ENCODE data around the gene TUBB2B.
"Not testable (repeated sequence)": the region's sequence is repeated elsewhere in the genome, so short reads cannot be mapped to it uniquely, and the experiment has no call there.

Gene TUBB2B

GRCh38 chr6:3220366-3220765 is 7.1 kb downstream of the TUBB2B start:
- H3K4me3 ChIP-seq (ENCODE audit: low read length) = no peak overlapping the region
- no peak for DNase-seq (ENCODE audit: low read depth, low spot score)

- DNase-seq (ENCODE audit: low read depth, low spot score) = no peak
These were observed 9.2 kb downstream of the TUBB2B start for GRCh38 chr6:3218266-3218665.

GRCh38 chr6:3217286-3217685 is 10.2 kb downstream of the TUBB2B start:
- H3K4me3 ChIP-seq (ENCODE audit: low read length) = no peak overlapping the region

More at GRCh38 chr6:3218266-3218665, 9.2 kb downstream of the TUBB2B start:
- no peak overlapping the region for H3K4me3 ChIP-seq (ENCODE audit: low read length)

GRCh38 chr6:3214898-3215297 is 12.6 kb downstream of the TUBB2B start:
- no peak for DNase-seq (ENCODE audit: low read depth, low spot score)

More at GRCh38 chr6:3217286-3217685, 10.2 kb downstream of the TUBB2B start:
- DNase-seq (ENCODE audit: low read depth, low spot score) = no peak

GRCh38 chr6:3213334-3213695 is 14.1 kb downstream of the TUBB2B start:
- H3K4me3 ChIP-seq (ENCODE audit: low read length) = no peak overlapping the region
- no peak for DNase-seq (ENCODE audit: low read depth, low spot score)

More at GRCh38 chr6:3214898-3215297, 12.6 kb downstream of the TUBB2B start:
- no peak overlapping the region for H3K4me3 ChIP-seq (ENCODE audit: low read length)

- DNase-seq (ENCODE audit: low read depth, low spot score) = no peak
- H3K4me3 ChIP-seq (ENCODE audit: low read length) = no peak overlapping the region
These were observed 15.2 kb downstream of the TUBB2B start for GRCh38 chr6:3212261-3212660.

- no peak for DNase-seq (ENCODE audit: low read depth, low spot score)
- H3K4me3 ChIP-seq (ENCODE audit: low read length) = no peak overlapping the region
These were observed 15.8 kb downstream of the TUBB2B start for GRCh38 chr6:3211681-3212080.

GRCh38 chr6:3210024-3210610 is 17.3 kb downstream of the TUBB2B start:
- DNase-seq (ENCODE audit: low read depth, low spot score) = no peak
- H3K4me3 ChIP-seq (ENCODE audit: low read length) = no peak overlapping the region

GRCh38 chr6:3209114-3210023 is 18.1 kb downstream of the TUBB2B start:
- DNase-seq (ENCODE audit: low read depth, low spot score) = no peak
- H3K4me3 ChIP-seq (ENCODE audit: low read length) = no peak overlapping the region

GRCh38 chr6:3208775-3209113 is 18.7 kb downstream of the TUBB2B start:
- no peak for DNase-seq (ENCODE audit: low read depth, low spot score)
- H3K4me3 ChIP-seq (ENCODE audit: low read length) = no peak overlapping the region

GRCh38 chr6:3208098-3208774 is 19.2 kb downstream of the TUBB2B start:
- no peak overlapping the region for H3K4me3 ChIP-seq (ENCODE audit: low read length)
- DNase-seq (ENCODE audit: low read depth, low spot score) = no peak

- no peak overlapping the region for H3K4me3 ChIP-seq (ENCODE audit: low read length)
- no peak for DNase-seq (ENCODE audit: low read depth, low spot score)
These were observed 21.0 kb downstream of the TUBB2B start for GRCh38 chr6:3206339-3207015.

- no peak overlapping the region for H3K4me3 ChIP-seq (ENCODE audit: low read length)
- no peak for DNase-seq (ENCODE audit: low read depth, low spot score)
These were observed 21.5 kb downstream of the TUBB2B start for GRCh38 chr6:3205913-3206312.

GRCh38 chr6:3204921-3205320 is 22.5 kb downstream of the TUBB2B start:
- DNase-seq (ENCODE audit: low read depth, low spot score) = no peak
- no peak overlapping the region for H3K4me3 ChIP-seq (ENCODE audit: low read length)

GRCh38 chr6:3202999-3203696 is 24.3 kb downstream of the TUBB2B start:
- H3K4me3 ChIP-seq (ENCODE audit: low read length) = no peak overlapping the region
- no peak for DNase-seq (ENCODE audit: low read depth, low spot score)

- H3K4me3 ChIP-seq (ENCODE audit: low read length) = no peak overlapping the region
- DNase-seq (ENCODE audit: low read depth, low spot score) = no peak
These were observed 26.1 kb downstream of the TUBB2B start for GRCh38 chr6:3201388-3201787.

- H3K4me3 ChIP-seq (ENCODE audit: low read length) = no peak overlapping the region
- no peak for DNase-seq (ENCODE audit: low read depth, low spot score)
These were observed 26.8 kb downstream of the TUBB2B start for GRCh38 chr6:3200682-3201081.

GRCh38 chr6:3199382-3199781 is 28.1 kb downstream of the TUBB2B start:
- no peak for DNase-seq (ENCODE audit: low read depth, low spot score)
- H3K4me3 ChIP-seq (ENCODE audit: low read length) = no peak overlapping the region

- H3K4me3 ChIP-seq (ENCODE audit: low read length); DNase-seq (ENCODE audit: low read depth, low spot score): not testable (repeated sequence)
These were observed 29.7 kb downstream of the TUBB2B start for GRCh38 chr6:3197734-3198133.
